DOHH2 (cell line): ENCODE results near the gene STK4.

Source experiments
- H3F3A ChIP-seq: fragments of 200-600 bp; sonication (generic), shearing (Covaris generic); 2 replicates; pipeline ENCODE4 v1.6.0; 2016; ENCODE audit warnings: antibody characterized with exemption, mild to moderate bottlenecking; ENCODE audit not compliant: control insufficient read depth, insufficient read depth
- H3K27ac ChIP-seq: fragments of 200-600 bp; sonication (generic); 2 replicates; pipeline ENCODE4 v1.5.1; 2014; ENCODE audit warnings: low read depth, mild to moderate bottlenecking, low read length, moderate library complexity
- H3K27me3 ChIP-seq: fragments of 200-600 bp; sonication (generic); 2 replicates; pipeline ENCODE4 v1.6.1; 2014; ENCODE audit warnings: mild to moderate bottlenecking, low read length, mixed read lengths; ENCODE audit not compliant: control insufficient read depth
- H3K36me3 ChIP-seq: fragments of 200-600 bp; sonication (generic); 2 replicates; pipeline ENCODE4 v1.6.1; 2014; ENCODE audit warnings: mild to moderate bottlenecking, low read length, moderate library complexity, mixed read lengths; ENCODE audit not compliant: control insufficient read depth
- H3K4me1 ChIP-seq: fragments of 200-600 bp; sonication (generic); 2 replicates; pipeline ENCODE4 v1.6.1; 2014; ENCODE audit warnings: mild to moderate bottlenecking, low read length, mixed read lengths; ENCODE audit not compliant: control insufficient read depth
- H3K4me2 ChIP-seq: fragments of 200-600 bp; sonication (generic); 2 replicates; pipeline ENCODE4 v1.6.0; 2014; ENCODE audit warnings: mild to moderate bottlenecking, low read length, moderate library complexity
- H3K4me3 ChIP-seq: fragments of 200-600 bp; sonication (generic); 2 replicates; pipeline ENCODE4 v1.5.1; 2014; ENCODE audit warnings: mild to moderate bottlenecking, low read length, mixed read lengths
- H3K79me2 ChIP-seq: fragments of 200-600 bp; sonication (generic); 2 replicates; pipeline ENCODE4 v1.6.1; 2014; ENCODE audit warnings: mild to moderate bottlenecking, low read length, mixed read lengths; ENCODE audit not compliant: control insufficient read depth
- H3K9me2 ChIP-seq: fragments of 200-600 bp; sonication (generic); replicated peaks from 2 replicates; pipeline ENCODE4 v1.6.1; 2014; ENCODE audit warnings: mild to moderate bottlenecking, low read length, mixed read lengths; ENCODE audit not compliant: control insufficient read depth
- H3K9me3 ChIP-seq: fragments of 200-600 bp; sonication (generic); 2 replicates; pipeline ENCODE4 v1.6.1; 2014; ENCODE audit warnings: antibody characterized with exemption, low read length, mixed read lengths; ENCODE audit not compliant: control insufficient read depth, insufficient read depth
- H4K20me1 ChIP-seq: fragments of 200-600 bp; sonication (generic); 2 replicates; pipeline ENCODE4 v1.6.0; 2014; ENCODE audit warnings: low read depth, mild to moderate bottlenecking, antibody characterized with exemption, low read length, moderate library complexity; ENCODE audit not compliant: control insufficient read depth, insufficient read depth
- EZH2phosphoT487 ChIP-seq: fragments of 200-600 bp; sonication (generic); IDR thresholded peaks from 2 replicates; pipeline ENCODE4 v1.6.1; 2017; ENCODE audit warnings: borderline replicate concordance, mild to moderate bottlenecking, antibody characterized with exemption, low read length, moderate library complexity, mixed read lengths
- TF ChIP-seq, protein P1 (sequence below): fragments of 200-600 bp; sonication (generic); IDR thresholded peaks from one replicate; pipeline ENCODE4 v1.5.1; 2014; ENCODE audit warnings: antibody characterized with exemption, mild to moderate bottlenecking, low read depth, low read length; ENCODE audit not compliant: poor library complexity, severe bottlenecking

STK4 gene

DNA sequence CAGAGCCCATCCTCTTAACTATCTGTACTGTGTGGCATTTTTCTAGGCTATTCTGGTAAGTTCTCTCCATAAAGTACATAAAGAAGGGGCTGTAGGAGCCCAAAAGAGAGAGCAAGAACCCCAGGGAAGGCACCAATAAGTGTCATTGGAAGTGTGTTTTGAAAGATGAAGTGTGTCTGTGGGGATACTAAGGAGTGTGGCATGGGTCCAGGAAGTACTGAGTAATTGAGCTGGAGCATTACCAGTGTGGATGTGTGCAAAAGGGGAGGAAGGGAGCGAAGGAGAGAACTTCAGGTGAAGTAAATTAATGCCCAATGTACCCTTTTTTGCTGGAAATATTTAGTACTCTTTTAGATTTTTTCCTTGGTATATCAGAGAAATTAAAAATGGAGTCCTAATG, 70.7 kb downstream of the STK4 start:
- TF ChIP-seq, protein P1, sequence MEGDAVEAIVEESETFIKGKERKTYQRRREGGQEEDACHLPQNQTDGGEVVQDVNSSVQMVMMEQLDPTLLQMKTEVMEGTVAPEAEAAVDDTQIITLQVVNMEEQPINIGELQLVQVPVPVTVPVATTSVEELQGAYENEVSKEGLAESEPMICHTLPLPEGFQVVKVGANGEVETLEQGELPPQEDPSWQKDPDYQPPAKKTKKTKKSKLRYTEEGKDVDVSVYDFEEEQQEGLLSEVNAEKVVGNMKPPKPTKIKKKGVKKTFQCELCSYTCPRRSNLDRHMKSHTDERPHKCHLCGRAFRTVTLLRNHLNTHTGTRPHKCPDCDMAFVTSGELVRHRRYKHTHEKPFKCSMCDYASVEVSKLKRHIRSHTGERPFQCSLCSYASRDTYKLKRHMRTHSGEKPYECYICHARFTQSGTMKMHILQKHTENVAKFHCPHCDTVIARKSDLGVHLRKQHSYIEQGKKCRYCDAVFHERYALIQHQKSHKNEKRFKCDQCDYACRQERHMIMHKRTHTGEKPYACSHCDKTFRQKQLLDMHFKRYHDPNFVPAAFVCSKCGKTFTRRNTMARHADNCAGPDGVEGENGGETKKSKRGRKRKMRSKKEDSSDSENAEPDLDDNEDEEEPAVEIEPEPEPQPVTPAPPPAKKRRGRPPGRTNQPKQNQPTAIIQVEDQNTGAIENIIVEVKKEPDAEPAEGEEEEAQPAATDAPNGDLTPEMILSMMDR, result no peak
- TF ChIP-seq EZH2phosphoT487, result no peak
- H3K4me3 ChIP-seq, result no peak overlapping the region
- H3K27ac ChIP-seq, result peak overlapping the region; percentile 19; the same call in 1 of the 2 replicates
- H3K9me2 ChIP-seq, result no peaks in the 10 kb centered on the region
- peaks cover 99% of the 10 kb centered on the region for H3K4me1 ChIP-seq
- H3K36me3 ChIP-seq, result peaks cover 77% of the 10 kb centered on the region
- H3K4me2 ChIP-seq, result peak overlapping the region; percentile 7; the same call in 1 of the 2 replicates
- H4K20me1 ChIP-seq, result no peaks in the 10 kb centered on the region
- peaks cover 18% of the 10 kb centered on the region; the same call in 1 of the 2 replicates for H3F3A ChIP-seq
- peaks cover 94% of the 10 kb centered on the region for H3K79me2 ChIP-seq
- no peaks in the 10 kb centered on the region for H3K27me3 ChIP-seq
- no peaks in the 10 kb centered on the region for H3K9me3 ChIP-seq

DNA sequence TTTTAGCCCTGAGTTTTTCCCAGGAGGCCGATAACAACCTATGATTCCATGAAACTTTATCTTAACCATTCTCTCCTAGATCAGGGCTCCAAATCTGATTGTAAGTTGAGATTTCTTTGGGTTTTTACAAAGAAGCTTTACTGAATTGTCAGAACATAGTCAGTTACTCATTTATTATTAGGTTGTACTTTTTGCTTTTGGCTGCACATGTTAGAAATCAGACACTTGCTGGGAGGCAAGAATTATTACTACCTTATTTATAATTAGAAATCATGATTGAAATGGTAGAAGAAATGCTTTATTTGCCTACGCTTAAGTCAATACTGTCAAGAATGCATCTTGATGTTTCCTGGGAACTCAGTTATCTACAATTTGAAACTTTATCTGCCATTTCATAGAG, 71.3 kb downstream of the STK4 start:
- Histone ChIP-seq H3K9me3 (no peaks in the 10 kb centered on the region), H4K20me1 (no peaks in the 10 kb centered on the region), H3K27ac (peak overlapping the region; percentile 19; the same call in 1 of the 2 replicates), H3K27me3 (no peaks in the 10 kb centered on the region), H3K4me3 (no peak overlapping the region), H3K9me2 (no peaks in the 10 kb centered on the region), H3K4me2 (peak overlapping the region; percentile 7), H3K4me1 (peaks cover 97% of the 10 kb centered on the region), H3F3A (peaks cover 16% of the 10 kb centered on the region), H3K79me2 (peaks cover 93% of the 10 kb centered on the region), H3K36me3 (peaks cover 76% of the 10 kb centered on the region)
- no peak for TF ChIP-seq EZH2phosphoT487
- TF ChIP-seq, protein P1, result no peak

DNA sequence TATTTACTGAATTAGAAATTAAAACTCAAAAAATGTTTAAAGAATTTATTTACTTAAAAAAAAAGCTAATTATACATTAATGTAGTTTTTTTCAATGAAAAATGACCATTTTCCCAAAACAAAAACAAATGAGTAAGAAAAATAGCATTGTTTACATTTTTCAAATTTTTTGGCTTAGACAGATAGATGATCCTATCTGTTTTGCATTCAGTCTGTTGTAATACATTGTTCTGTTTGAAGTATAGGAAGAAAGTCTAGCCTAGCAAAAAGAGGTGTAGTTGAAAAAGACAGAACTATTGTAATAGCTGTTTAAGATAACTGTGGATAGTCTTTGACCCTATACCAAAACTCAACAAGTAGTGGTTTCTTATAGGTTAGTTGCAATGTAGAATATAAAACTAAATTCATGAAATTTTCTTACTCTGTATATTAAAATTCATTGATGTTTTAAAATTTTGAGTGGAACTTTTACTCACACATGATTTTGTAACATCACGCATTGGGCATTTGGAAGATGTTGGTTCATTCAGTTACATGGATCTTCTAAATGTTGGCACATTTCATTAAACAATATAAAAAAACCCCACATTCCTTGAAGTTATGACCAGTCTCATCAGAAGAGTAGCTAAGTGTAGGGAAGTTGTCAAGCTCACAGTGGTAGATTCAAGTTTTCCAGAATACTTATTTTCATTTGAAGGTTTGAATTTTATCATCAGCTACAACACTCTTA, 72.6 kb downstream of the STK4 start:
- Histone ChIP-seq H4K20me1 (no peaks in the 10 kb centered on the region), H3K4me2 (peak overlapping the region; percentile 38), H3K9me2 (no peaks in the 10 kb centered on the region), H3K27me3 (no peaks in the 10 kb centered on the region), H3K4me3 (peak overlapping the region; percentile 8), H3K4me1 (peaks cover 93% of the 10 kb centered on the region), H3F3A (peaks cover 21% of the 10 kb centered on the region), H3K27ac (peak overlapping the region; percentile 74), H3K79me2 (peaks cover 81% of the 10 kb centered on the region), H3K9me3 (no peaks in the 10 kb centered on the region), H3K36me3 (peaks cover 75% of the 10 kb centered on the region)
- TF ChIP-seq, protein P1, result no peak
